Panc1 (cell line): ENCODE measurements around the gene FGF14. TPM values are rescaled to one million over a fixed set of nuclear protein-coding genes. Genes with fewer than 3 reads are reported as not detected.

Experiments used
- ATAC-seq: fragments of 200-7000 bp; cut with Tn5 transposase; 2 replicates; pipeline ENCODE4 v1.9.1; 2020; ENCODE audit warnings: mild to moderate bottlenecking, moderate library complexity
- BruUV-seq: library from RNA; stranded (reverse); fragments of 400-500 nt; replicated peaks from 2 replicates; lab custom pipeline; 2021; lab: Mats Ljungman, UMichigan
- CTCF ChIA-PET: fragments of 300-600 bp; sonication (Branson Sonifier 250); formaldehyde crosslinking; loops from one replicate; lab custom pipeline; 2022; ENCODE audit warnings: antibody characterized with exemption; lab: Charles Lee
- POLR2A ChIA-PET: fragments of 300-600 bp; sonication (Branson Sonifier 250); formaldehyde crosslinking; loops from one replicate; lab custom pipeline; 2022; ENCODE audit warnings: antibody characterized with exemption; lab: Charles Lee
- DNase-seq: peaks from one replicate; pipeline ENCODE4 v3.0.0-alpha.2; 2010; ENCODE audit warnings: low read depth, low spot score
- H3K27ac ChIP-seq: 2 replicates; pipeline ENCODE4 v1.5.1; 2011; ENCODE audit warnings: mild to moderate bottlenecking, low read length, inconsistent platforms
- H3K27me3 ChIP-seq: fragments of 200-500 bp; sonication (Bioruptor generic); 2 replicates; pipeline ENCODE4 v1.6.0; 2014; ENCODE audit warnings: low read length, inconsistent platforms; ENCODE audit not compliant: control insufficient read depth, insufficient read depth
- H3K36me3 ChIP-seq: fragments of 200-500 bp; sonication (Bioruptor generic); 2 replicates; pipeline ENCODE4 v1.5.1; 2014; ENCODE audit warnings: inconsistent platforms, mild to moderate bottlenecking, low read length, moderate library complexity; ENCODE audit not compliant: control insufficient read depth, insufficient read depth
- H3K4me1 ChIP-seq: 2 replicates; pipeline ENCODE4 v1.5.1; 2011; ENCODE audit warnings: inconsistent platforms, mild to moderate bottlenecking, low read length, moderate library complexity; ENCODE audit not compliant: control insufficient read depth, insufficient read depth
- H3K4me3 ChIP-seq, 2 experiments: 2 replicates each; pipeline ENCODE4 v1.5.1; 2011 to 2012; ENCODE audit warnings: low read depth in 2 of 2, low read length in 2 of 2, mild to moderate bottlenecking in 2 of 2, inconsistent platforms in 1 of 2, moderate library complexity in 1 of 2
- H3K9me3 ChIP-seq: fragments of 200-500 bp; sonication (Bioruptor generic); 2 replicates; pipeline ENCODE4 v1.5.1; 2014; ENCODE audit warnings: low read depth, mild to moderate bottlenecking, inconsistent platforms, low read length, moderate library complexity; ENCODE audit not compliant: control insufficient read depth, insufficient read depth
- CTCF ChIP-seq: fragments of 450-650 bp; IDR thresholded peaks from 2 replicates; pipeline ENCODE4 v1.5.1; 2017; ENCODE audit warnings: mild to moderate bottlenecking
- POLR2AphosphoS5 ChIP-seq: IDR thresholded peaks from 2 replicates; pipeline ENCODE4 v1.6.1; 2012; ENCODE audit warnings: mild to moderate bottlenecking, low read depth, low read length, moderate library complexity
- REST ChIP-seq, 2 experiments: IDR thresholded peaks; 2 replicates each; pipeline ENCODE4 v1.6.1; 2011 to 2012; ENCODE audit warnings: low read depth in 2 of 2, control low read depth in 1 of 2, low read length in 1 of 2, mild to moderate bottlenecking in 1 of 2, moderate library complexity in 1 of 2; ENCODE audit not compliant: insufficient read depth in 1 of 2
- SIN3A ChIP-seq: IDR thresholded peaks from 2 replicates; pipeline ENCODE4 v1.6.1; 2012; ENCODE audit warnings: low read depth, mild to moderate bottlenecking, low read length, moderate library complexity, borderline replicate concordance; ENCODE audit not compliant: insufficient read depth
- TCF7L2 ChIP-seq: IDR thresholded peaks from 2 replicates; pipeline ENCODE4 v1.6.1; 2011; ENCODE audit warnings: mild to moderate bottlenecking, low read depth, low read length, inconsistent platforms
- in situ Hi-C: cut with HindIII; loops from 2 replicates; pipeline ENCODE4 v1.10.0; 2016; ENCODE audit warnings: low sequenced_read_pairs, low pct_unique_long_range_greater_than_20kb
- intact Hi-C: fragments of 100-400 bp; cut with micrococcal nuclease; formaldehyde crosslinking; loops from one replicate; pipeline ENCODE4 v1.10.0; 2022; ENCODE audit not compliant: unreplicated experiment
- total RNA-seq: library from RNA; stranded (reverse); gene quantifications from one replicate; pipeline ENCODE4 v1.2.1, GENCODE V29; 2021; ENCODE audit not compliant: unreplicated experiment

FGF14 gene
- total RNA-seq, 1 experiment from 2014 or later: 0.03 TPM

DNA sequence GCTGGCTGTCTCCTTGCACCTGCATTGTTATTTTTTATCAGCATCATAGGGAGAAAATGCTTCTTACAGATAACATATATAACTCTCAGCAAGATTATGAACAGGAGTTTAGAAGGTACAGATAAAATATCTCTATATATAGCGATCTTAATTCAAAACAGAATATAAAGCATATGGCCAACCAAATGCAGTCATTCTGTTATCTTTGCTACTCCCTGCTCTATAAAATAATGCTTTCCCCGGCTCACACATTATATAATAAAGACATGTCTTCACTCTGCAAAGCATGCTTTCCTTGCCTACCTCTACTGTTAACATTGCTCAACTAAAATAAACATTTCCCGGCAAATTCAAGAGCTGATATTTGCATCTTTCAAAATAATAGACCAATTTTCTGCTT lies 161.7 kb downstream of the FGF14 start:
- Histone ChIP-seq H3K4me3 (no peak overlapping the region), H3K4me1 (no peaks in the 10 kb centered on the region), H3K9me3 (no peaks in the 10 kb centered on the region), H3K27me3 (no peaks in the 10 kb centered on the region; the same call in 1 of the 2 replicates), H3K27ac (no peak overlapping the region), H3K36me3 (no peaks in the 10 kb centered on the region)
- BruUV-seq: no TSS peak
- intact Hi-C loops: no loop called here
- TF ChIP-seq CTCF: no peak
- no peak for TF ChIP-seq POLR2AphosphoS5
- TF ChIP-seq TCF7L2: no peak
- TF ChIP-seq REST (IDR thresholded peaks at IDR 0.05; ENCODE audit: insufficient read depth in 1 of 2, low read depth in 2 of 2, low read length in 1 of 2): no peak
- TF ChIP-seq SIN3A: no peak
- POLR2A ChIA-PET: no interaction called here
- ATAC-seq (no peak), DNase-seq (no peak)
- CTCF ChIA-PET: no interaction called here
- in situ Hi-C loops: no loop called here

- DNase-seq: no peak
- Histone ChIP-seq H3K27me3 (no peaks in the 10 kb centered on the region; the same call in 1 of the 2 replicates), H3K4me1 (no peaks in the 10 kb centered on the region), H3K36me3 (no peaks in the 10 kb centered on the region), H3K4me3 (no peak overlapping the region), H3K27ac (no peak overlapping the region), H3K9me3 (no peaks in the 10 kb centered on the region)
- BruUV-seq: no TSS peak
- CTCF ChIA-PET: no interaction called here
- ATAC-seq: no peak
- POLR2A ChIA-PET: no interaction called here
- intact Hi-C loops (no loop called here), in situ Hi-C loops (no loop called here)
- TF ChIP-seq REST (IDR thresholded peaks at IDR 0.05; ENCODE audit: insufficient read depth in 1 of 2, low read depth in 2 of 2, low read length in 1 of 2) (no peak), SIN3A (no peak)
Measured at GRCh38 chr13:102237230-102237629, 164.6 kb downstream of the FGF14 start.
